ENCODE data around the gene CEP72.

GRCh38 chr5:572398-573019 lies 39.6 kb upstream of the CEP72 start:
- TF ChIP-seq POLR2A (IDR thresholded peaks at IDR 0.05; ENCODE audit: extremely low read depth, insufficient read length) (no peak), CTCF (IDR thresholded peaks at IDR 0.05; ENCODE audit: low read depth, low read length) (no peak), MYC (IDR thresholded peaks at IDR 0.05; ENCODE audit: low read depth, low read length) (no peak), MAX (IDR thresholded peaks at IDR 0.05; ENCODE audit: low read depth, low read length) (no peak)

All from NB4 (cell line).